Activated naive CD4-positive, alpha-beta T cell treated with anti-CD3 and anti-CD28 coated beads for 36 hours (primary cell): Measurements from ENCODE around the gene KRTAP9-3. TPM values are rescaled to one million over a fixed set of nuclear protein-coding genes. Genes with fewer than 3 reads are reported as not detected.

Source experiments
- total RNA-seq, 2 experiments: library from RNA; stranded (reverse); gene quantifications; one replicate each; pipeline ENCODE4 v1.2.3, GENCODE V29; 2021

KRTAP9-3 gene
- total RNA-seq, 2 experiments from 2014 or later, result not detected

Other genes starting within 250 kb of the KRTAP9-3 start
- not detected for gene KRT40, start 248.1 kb upstream of the KRTAP9-3 start, total RNA-seq
- not detected for gene KRTAP3-3, start 238.3 kb upstream of the KRTAP9-3 start, total RNA-seq
- gene KRTAP3-2, start 232.5 kb upstream of the KRTAP9-3 start, total RNA-seq, result not detected
- not detected for gene KRTAP3-1, start 223.3 kb upstream of the KRTAP9-3 start, total RNA-seq
- not detected for gene KRTAP1-5, start 205.2 kb upstream of the KRTAP9-3 start, total RNA-seq
- not detected for gene KRTAP1-4, start 202.3 kb upstream of the KRTAP9-3 start, total RNA-seq
- not detected for gene KRTAP1-3, start 197.6 kb upstream of the KRTAP9-3 start, total RNA-seq
- not detected for gene KRTAP1-1, start 191.0 kb upstream of the KRTAP9-3 start, total RNA-seq
- gene KRTAP2-1, start 185.1 kb upstream of the KRTAP9-3 start, total RNA-seq, result not detected
- gene KRTAP2-2, start 177.2 kb upstream of the KRTAP9-3 start, total RNA-seq, result not detected
- gene KRTAP2-3, start 172.3 kb upstream of the KRTAP9-3 start, total RNA-seq, result not detected
- gene KRTAP2-4, start 166.6 kb upstream of the KRTAP9-3 start, total RNA-seq, result not detected
- gene KRTAP4-7, start 148.3 kb upstream of the KRTAP9-3 start, total RNA-seq, result not detected
- not detected for gene KRTAP4-8, start 134.3 kb upstream of the KRTAP9-3 start, total RNA-seq
- not detected for gene KRTAP4-16, start 130.2 kb upstream of the KRTAP9-3 start, total RNA-seq
- gene KRTAP4-9, start 127.1 kb upstream of the KRTAP9-3 start, total RNA-seq, result not detected
- gene KRTAP4-11, start 114.1 kb upstream of the KRTAP9-3 start, total RNA-seq, result not detected
- gene KRTAP4-12, start 108.3 kb upstream of the KRTAP9-3 start, total RNA-seq, result not detected
- gene KRTAP4-6, start 91.9 kb upstream of the KRTAP9-3 start, total RNA-seq, result not detected
- gene KRTAP4-5, start 82.6 kb upstream of the KRTAP9-3 start, total RNA-seq, result not detected
- gene KRTAP4-4, start 71.7 kb upstream of the KRTAP9-3 start, total RNA-seq, result not detected
- gene KRTAP4-3, start 64.2 kb upstream of the KRTAP9-3 start, total RNA-seq, result not detected
- gene KRTAP4-2, start 54.2 kb upstream of the KRTAP9-3 start, total RNA-seq, result not detected
- not detected for gene KRTAP4-1, start 47.5 kb upstream of the KRTAP9-3 start, total RNA-seq
- gene KRTAP9-1, start 42.6 kb upstream of the KRTAP9-3 start, total RNA-seq, result not detected
- gene KRTAP9-2, start 5.8 kb upstream of the KRTAP9-3 start, total RNA-seq, result not detected
- not detected for gene KRTAP9-8, start 5.5 kb downstream of the KRTAP9-3 start, total RNA-seq
- gene KRTAP9-4, start 17.2 kb downstream of the KRTAP9-3 start, total RNA-seq, result not detected
- not detected for gene KRTAP9-9, start 22.9 kb downstream of the KRTAP9-3 start, total RNA-seq
- not detected for gene KRTAP9-6, start 32.9 kb downstream of the KRTAP9-3 start, total RNA-seq
- gene KRTAP9-7, start 43.2 kb downstream of the KRTAP9-3 start, total RNA-seq, result not detected
- gene KRTAP29-1, start 70.4 kb downstream of the KRTAP9-3 start, total RNA-seq, result not detected
- under 1 TPM in 1 of 2 experiments, not detected in 1; 0.15 TPM for gene KRTAP16-1, start 76.9 kb downstream of the KRTAP9-3 start, total RNA-seq
- gene KRTAP17-1, start 83.3 kb downstream of the KRTAP9-3 start, total RNA-seq, result not detected
- not detected for gene KRT33A, start 118.4 kb downstream of the KRTAP9-3 start, total RNA-seq
- gene KRT33B, start 137.4 kb downstream of the KRTAP9-3 start, total RNA-seq, result not detected
- not detected for gene KRT34, start 149.9 kb downstream of the KRTAP9-3 start, total RNA-seq
- gene KRT31, start 165.2 kb downstream of the KRTAP9-3 start, total RNA-seq, result not detected
- gene KRT37, start 192.1 kb downstream of the KRTAP9-3 start, total RNA-seq, result not detected
- not detected for gene KRT38, start 208.5 kb downstream of the KRTAP9-3 start, total RNA-seq
- not detected for gene KRT32, start 234.9 kb downstream of the KRTAP9-3 start, total RNA-seq
- gene KRT35, start 248.7 kb downstream of the KRTAP9-3 start, total RNA-seq, result not detected